ENCODE measurements around the gene ZNF557. TPM values are rescaled to one million over a fixed set of nuclear protein-coding genes. Genes with fewer than 3 reads are reported as not detected.

ZNF557 gene
- polyA plus RNA-seq, 1 donor (not counting 4 experiments of a cell fraction or from before 2014, with no cell fraction given): 3.3 TPM

- dilution Hi-C loops (cut with MboI; ENCODE audit: extremely low pct_ligation_motif_present, low sequenced_read_pairs): no loop called here
- TF ChIP-seq, protein P1, sequence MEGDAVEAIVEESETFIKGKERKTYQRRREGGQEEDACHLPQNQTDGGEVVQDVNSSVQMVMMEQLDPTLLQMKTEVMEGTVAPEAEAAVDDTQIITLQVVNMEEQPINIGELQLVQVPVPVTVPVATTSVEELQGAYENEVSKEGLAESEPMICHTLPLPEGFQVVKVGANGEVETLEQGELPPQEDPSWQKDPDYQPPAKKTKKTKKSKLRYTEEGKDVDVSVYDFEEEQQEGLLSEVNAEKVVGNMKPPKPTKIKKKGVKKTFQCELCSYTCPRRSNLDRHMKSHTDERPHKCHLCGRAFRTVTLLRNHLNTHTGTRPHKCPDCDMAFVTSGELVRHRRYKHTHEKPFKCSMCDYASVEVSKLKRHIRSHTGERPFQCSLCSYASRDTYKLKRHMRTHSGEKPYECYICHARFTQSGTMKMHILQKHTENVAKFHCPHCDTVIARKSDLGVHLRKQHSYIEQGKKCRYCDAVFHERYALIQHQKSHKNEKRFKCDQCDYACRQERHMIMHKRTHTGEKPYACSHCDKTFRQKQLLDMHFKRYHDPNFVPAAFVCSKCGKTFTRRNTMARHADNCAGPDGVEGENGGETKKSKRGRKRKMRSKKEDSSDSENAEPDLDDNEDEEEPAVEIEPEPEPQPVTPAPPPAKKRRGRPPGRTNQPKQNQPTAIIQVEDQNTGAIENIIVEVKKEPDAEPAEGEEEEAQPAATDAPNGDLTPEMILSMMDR (optimal IDR thresholded peaks at IDR 0.05 in 1 of 3, IDR thresholded peaks at IDR 0.05 in 1 of 3, conservative IDR thresholded peaks at IDR 0.05 in 1 of 3; ENCODE audit: extremely low read depth in 1 of 3, insufficient read depth in 2 of 3, low read length in 3 of 3): no peak
- no peak for TF ChIP-seq EZH2 (IDR thresholded peaks at IDR 0.05; ENCODE audit: low read length)
- FAIRE-seq: no peak
Observed at GRCh38 chr19:7113233-7113632, 43.7 kb downstream of the ZNF557 start.

GRCh38 chr19:7115721-7116120, 46.2 kb downstream of the ZNF557 start:
- no peak overlapping the region for H3K27ac ChIP-seq (ENCODE audit: control insufficient read depth, insufficient read depth, low read length)
- DNase-seq (ENCODE audit: low read depth, low spot score): no peak
- no peaks in the 10 kb centered on the region for H3K9me3 ChIP-seq (ENCODE audit: control insufficient read depth, low read depth, low read length)
- H3K4me1 ChIP-seq (ENCODE audit: control insufficient read depth, extremely low read depth, insufficient read depth, low read length): no peaks in the 10 kb centered on the region
- no peaks in the 10 kb centered on the region for H3K9me1 ChIP-seq (ENCODE audit: control insufficient read depth, extremely low read depth, insufficient read depth, low read length)
- no peak overlapping the region for H2AFZ ChIP-seq (ENCODE audit: control insufficient read depth, low read length)
- H3K79me2 ChIP-seq (ENCODE audit: control insufficient read depth, insufficient read depth, low read length): no peaks in the 10 kb centered on the region
- H3K27me3 ChIP-seq (ENCODE audit: control insufficient read depth, extremely low read depth, insufficient read depth, low read length): no peaks in the 10 kb centered on the region
- no peaks in the 10 kb centered on the region for H4K20me1 ChIP-seq (ENCODE audit: control insufficient read depth, extremely low read depth, insufficient read depth, low read length)
- no peak for FAIRE-seq
- no peak overlapping the region for H3K9ac ChIP-seq (ENCODE audit: control insufficient read depth, extremely low read depth, insufficient read depth, low read length)
- TF ChIP-seq, protein P1 (optimal IDR thresholded peaks at IDR 0.05 in 1 of 3, IDR thresholded peaks at IDR 0.05 in 1 of 3, conservative IDR thresholded peaks at IDR 0.05 in 1 of 3; ENCODE audit: extremely low read depth in 1 of 3, insufficient read depth in 2 of 3, low read length in 3 of 3): no peak
- no peak for TF ChIP-seq EZH2 (IDR thresholded peaks at IDR 0.05; ENCODE audit: low read length)
- no peak overlapping the region for H3K4me2 ChIP-seq (ENCODE audit: control insufficient read depth, extremely low read depth, insufficient read depth, low read depth, low read length)
- H3K36me3 ChIP-seq (ENCODE audit: control insufficient read depth in 2 of 2, extremely low read depth in 1 of 2, insufficient read depth in 2 of 2, low read length in 2 of 2): peaks cover 0 to 1% of the 10 kb centered on the region in 2 experiments
- H3K4me3 ChIP-seq (ENCODE audit: control insufficient read depth in 2 of 3, extremely low read depth in 1 of 3, insufficient read depth in 2 of 3, low read depth in 1 of 3, low read length in 3 of 3): no peak overlapping the region
- dilution Hi-C loops (cut with MboI; ENCODE audit: extremely low pct_ligation_motif_present, low sequenced_read_pairs): no loop called here

More at GRCh38 chr19:7113233-7113632, 43.7 kb downstream of the ZNF557 start:
- H3K9me3 ChIP-seq (ENCODE audit: control insufficient read depth, low read depth, low read length): no peaks in the 10 kb centered on the region
- H3K79me2 ChIP-seq (ENCODE audit: control insufficient read depth, insufficient read depth, low read length): no peaks in the 10 kb centered on the region
- H3K4me1 ChIP-seq (ENCODE audit: control insufficient read depth, extremely low read depth, insufficient read depth, low read length): no peaks in the 10 kb centered on the region
- no peak overlapping the region for H3K9ac ChIP-seq (ENCODE audit: control insufficient read depth, extremely low read depth, insufficient read depth, low read length)
- H2AFZ ChIP-seq (ENCODE audit: control insufficient read depth, low read length): no peak overlapping the region
- H3K4me2 ChIP-seq (ENCODE audit: control insufficient read depth, extremely low read depth, insufficient read depth, low read depth, low read length): no peak overlapping the region
- no peak overlapping the region for H3K27ac ChIP-seq (ENCODE audit: control insufficient read depth, insufficient read depth, low read length)
- H3K9me1 ChIP-seq (ENCODE audit: control insufficient read depth, extremely low read depth, insufficient read depth, low read length): no peaks in the 10 kb centered on the region
- no peak for DNase-seq (ENCODE audit: low read depth, low spot score)
- no peaks in the 10 kb centered on the region for H3K27me3 ChIP-seq (ENCODE audit: control insufficient read depth, extremely low read depth, insufficient read depth, low read length)
- H3K4me3 ChIP-seq (ENCODE audit: control insufficient read depth in 2 of 3, extremely low read depth in 1 of 3, insufficient read depth in 2 of 3, low read depth in 1 of 3, low read length in 3 of 3): no peak overlapping the region
- no peaks in the 10 kb centered on the region for H4K20me1 ChIP-seq (ENCODE audit: control insufficient read depth, extremely low read depth, insufficient read depth, low read length)
- no peaks in the 10 kb centered on the region for H3K36me3 ChIP-seq (ENCODE audit: control insufficient read depth in 2 of 2, extremely low read depth in 1 of 2, insufficient read depth in 2 of 2, low read length in 2 of 2)

Data from keratinocyte (primary cell).